ENCODE results near the gene CCDC12. TPM values are rescaled to one million over a fixed set of nuclear protein-coding genes. Genes with fewer than 3 reads are reported as not detected.

The CCDC12 gene
- total RNA-seq, 1 donor from 2014 or later, result 36.3 TPM

DNA sequence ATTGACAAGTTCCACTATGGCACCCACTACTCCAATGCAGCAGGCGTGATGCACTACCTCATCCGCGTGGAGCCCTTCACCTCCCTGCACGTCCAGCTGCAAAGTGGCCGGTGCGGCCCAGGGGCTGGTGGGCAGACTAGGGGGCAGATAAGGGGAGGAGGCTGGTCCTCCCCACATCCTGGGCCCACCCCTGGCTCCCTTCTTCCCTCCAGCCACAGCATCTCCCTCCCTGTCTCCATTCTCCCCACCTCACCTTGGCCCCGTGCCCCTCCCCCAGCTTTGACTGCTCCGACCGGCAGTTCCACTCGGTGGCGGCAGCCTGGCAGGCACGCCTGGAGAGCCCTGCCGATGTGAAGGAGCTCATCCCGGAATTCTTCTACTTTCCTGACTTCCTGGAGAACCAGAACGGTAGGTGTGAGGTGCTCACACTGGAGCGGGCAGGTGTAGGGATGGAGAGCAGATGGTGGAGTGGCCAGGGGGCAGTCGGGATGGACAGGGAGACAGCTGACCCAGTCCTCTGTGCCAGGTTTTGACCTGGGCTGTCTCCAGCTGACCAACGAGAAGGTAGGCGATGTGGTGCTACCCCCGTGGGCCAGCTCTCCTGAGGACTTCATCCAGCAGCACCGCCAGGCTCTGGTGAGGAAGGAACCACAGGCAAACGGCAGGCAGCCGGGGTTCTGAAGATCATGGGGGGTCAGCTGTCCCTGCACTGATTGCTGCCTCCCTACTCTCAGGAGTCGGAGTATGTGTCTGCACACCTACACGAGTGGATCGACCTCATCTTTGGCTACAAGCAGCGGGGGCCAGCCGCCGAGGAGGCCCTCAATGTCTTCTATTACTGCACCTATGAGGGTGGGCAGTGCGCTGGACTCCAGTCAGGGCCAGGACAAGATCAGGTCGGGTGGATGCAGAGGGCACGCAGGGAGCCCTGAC lies 28.9 kb upstream of the CCDC12 start:
- H3K36me3 Mint-ChIP-seq (ENCODE audit: low read depth, unreplicated experiment), result peaks cover 34% of the 10 kb centered on the region
- H3K27ac Mint-ChIP-seq (ENCODE audit: unreplicated experiment), result no peak overlapping the region
- TF ChIP-seq CTCF (IDR thresholded peaks at IDR 0.05; ENCODE audit: unreplicated experiment), result no peak
- peaks cover 4% of the 10 kb centered on the region for H3K27me3 Mint-ChIP-seq (ENCODE audit: unreplicated experiment)
- peaks cover 3% of the 10 kb centered on the region for H3K4me1 Mint-ChIP-seq (ENCODE audit: unreplicated experiment)
- DNase-seq (ENCODE audit: low spot score), result peak; percentile 7
- peak overlapping the region; percentile 59 for H3K4me3 Mint-ChIP-seq (ENCODE audit: unreplicated experiment)
- no peaks in the 10 kb centered on the region for H3K9me3 Mint-ChIP-seq (ENCODE audit: unreplicated experiment)

- DNase-seq (ENCODE audit: low spot score), result no peak
- H3K4me3 Mint-ChIP-seq (ENCODE audit: unreplicated experiment), result no peak overlapping the region
- H3K9me3 Mint-ChIP-seq (ENCODE audit: unreplicated experiment), result no peaks in the 10 kb centered on the region
- TF ChIP-seq CTCF (IDR thresholded peaks at IDR 0.05; ENCODE audit: unreplicated experiment), result no peak
- H3K4me1 Mint-ChIP-seq (ENCODE audit: unreplicated experiment), result no peaks in the 10 kb centered on the region
- H3K36me3 Mint-ChIP-seq (ENCODE audit: low read depth, unreplicated experiment), result peaks cover 34% of the 10 kb centered on the region
- peaks cover 4% of the 10 kb centered on the region for H3K27me3 Mint-ChIP-seq (ENCODE audit: unreplicated experiment)
- H3K27ac Mint-ChIP-seq (ENCODE audit: unreplicated experiment), result no peak overlapping the region
Measured at GRCh38 chr3:47004369-47005211, 28.0 kb upstream of the CCDC12 start.

- no peak for DNase-seq (ENCODE audit: low spot score)
- H3K27ac Mint-ChIP-seq (ENCODE audit: unreplicated experiment), result no peak overlapping the region
Measured at GRCh38 chr3:47003461-47004368, 27.2 kb upstream of the CCDC12 start.

DNA sequence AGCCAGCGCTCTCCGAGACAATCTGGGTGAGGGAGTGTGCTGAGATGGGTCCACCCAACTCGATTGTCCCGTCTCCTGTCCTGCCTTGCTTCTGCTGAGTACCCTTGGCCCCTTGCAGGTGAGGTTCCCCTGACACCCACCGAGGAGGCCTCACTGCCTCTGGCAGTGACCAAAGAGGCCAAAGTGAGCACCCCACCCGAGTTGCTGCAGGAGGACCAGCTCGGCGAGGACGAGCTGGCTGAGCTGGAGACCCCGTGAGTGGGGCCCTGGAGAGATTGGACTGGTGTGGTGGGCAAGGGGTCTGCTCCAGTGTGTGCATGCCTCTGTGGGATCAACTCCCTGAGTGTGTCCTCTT lies 26.5 kb upstream of the CCDC12 start:
- Mint-ChIP-seq H3K27ac (ENCODE audit: unreplicated experiment) (no peak overlapping the region), H3K9me3 (ENCODE audit: unreplicated experiment) (no peaks in the 10 kb centered on the region), H3K4me3 (ENCODE audit: unreplicated experiment) (no peak overlapping the region), H3K27me3 (ENCODE audit: unreplicated experiment) (peaks cover 7% of the 10 kb centered on the region), H3K36me3 (ENCODE audit: low read depth, unreplicated experiment) (peaks cover 37% of the 10 kb centered on the region), H3K4me1 (ENCODE audit: unreplicated experiment) (peaks cover 2% of the 10 kb centered on the region)
- DNase-seq (ENCODE audit: low spot score), result no peak
- no peak for TF ChIP-seq CTCF (IDR thresholded peaks at IDR 0.05; ENCODE audit: unreplicated experiment)

More at GRCh38 chr3:47003461-47004368, 27.2 kb upstream of the CCDC12 start:
- Mint-ChIP-seq H3K27me3 (ENCODE audit: unreplicated experiment) (peaks cover 4% of the 10 kb centered on the region), H3K9me3 (ENCODE audit: unreplicated experiment) (no peaks in the 10 kb centered on the region), H3K4me3 (ENCODE audit: unreplicated experiment) (no peak overlapping the region), H3K4me1 (ENCODE audit: unreplicated experiment) (no peaks in the 10 kb centered on the region), H3K36me3 (ENCODE audit: low read depth, unreplicated experiment) (peaks cover 34% of the 10 kb centered on the region)
- no peak for TF ChIP-seq CTCF (IDR thresholded peaks at IDR 0.05; ENCODE audit: unreplicated experiment)
